HG03097 (cell line): Measurements from ENCODE around the gene ZNF320.
"Not testable (repeated sequence)": the region's sequence is repeated elsewhere in the genome, so short reads cannot be mapped to it uniquely, and the experiment has no call there.

Source experiments
- ATAC-seq: cut with Tn5 transposase; IDR thresholded peaks from one replicate; pipeline ENCODE4 v1.9.1; 2021; ENCODE audit not compliant: unreplicated experiment, low FRiP score

The ZNF320 gene

DNA sequence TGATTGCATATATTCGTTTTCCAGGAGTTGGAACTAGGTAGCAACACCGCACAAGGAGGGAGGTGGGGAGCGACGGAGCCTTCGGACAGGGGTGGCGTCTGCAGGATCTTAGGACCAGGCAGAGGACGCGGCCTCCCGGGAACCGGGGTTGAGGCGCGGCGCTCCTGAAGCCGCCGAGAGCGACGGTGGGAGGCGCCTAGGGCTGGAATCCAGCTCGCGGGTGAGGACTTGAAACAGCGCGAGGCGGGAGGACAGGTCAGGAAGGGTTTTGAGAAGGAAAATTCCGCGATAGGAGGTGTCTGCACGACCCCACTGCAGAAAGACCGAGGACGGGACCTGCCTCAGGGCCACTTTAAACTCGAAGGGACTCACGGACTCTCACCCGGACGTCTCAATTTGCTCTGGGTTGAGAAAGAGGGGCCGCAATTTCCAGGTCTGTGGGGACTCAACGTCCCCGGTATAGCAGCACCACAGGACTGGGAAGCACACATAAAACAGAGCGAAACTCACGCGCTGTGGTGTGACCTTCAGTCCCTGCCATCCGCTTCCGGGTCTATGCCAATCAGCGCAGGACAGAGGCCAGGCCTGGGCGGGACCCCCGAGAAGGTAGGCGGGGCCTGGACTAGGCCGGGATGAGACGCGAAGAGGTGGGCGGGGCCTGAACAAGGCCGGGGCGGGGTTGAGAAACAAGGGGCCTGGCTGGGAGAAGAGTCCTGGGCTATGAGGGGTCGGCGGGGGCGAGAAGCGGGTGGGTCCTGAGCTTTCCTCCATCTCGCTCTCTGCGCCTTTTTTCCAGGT lies at the start of gene ZNF320:
Gene ZNF320, minus strand, starts transcription at position 498 of the 798 bp plus-strand sequence. CDS start 7,380 bp downstream, outside the sequence.
- peak; percentile 98 for ATAC-seq

DNA sequence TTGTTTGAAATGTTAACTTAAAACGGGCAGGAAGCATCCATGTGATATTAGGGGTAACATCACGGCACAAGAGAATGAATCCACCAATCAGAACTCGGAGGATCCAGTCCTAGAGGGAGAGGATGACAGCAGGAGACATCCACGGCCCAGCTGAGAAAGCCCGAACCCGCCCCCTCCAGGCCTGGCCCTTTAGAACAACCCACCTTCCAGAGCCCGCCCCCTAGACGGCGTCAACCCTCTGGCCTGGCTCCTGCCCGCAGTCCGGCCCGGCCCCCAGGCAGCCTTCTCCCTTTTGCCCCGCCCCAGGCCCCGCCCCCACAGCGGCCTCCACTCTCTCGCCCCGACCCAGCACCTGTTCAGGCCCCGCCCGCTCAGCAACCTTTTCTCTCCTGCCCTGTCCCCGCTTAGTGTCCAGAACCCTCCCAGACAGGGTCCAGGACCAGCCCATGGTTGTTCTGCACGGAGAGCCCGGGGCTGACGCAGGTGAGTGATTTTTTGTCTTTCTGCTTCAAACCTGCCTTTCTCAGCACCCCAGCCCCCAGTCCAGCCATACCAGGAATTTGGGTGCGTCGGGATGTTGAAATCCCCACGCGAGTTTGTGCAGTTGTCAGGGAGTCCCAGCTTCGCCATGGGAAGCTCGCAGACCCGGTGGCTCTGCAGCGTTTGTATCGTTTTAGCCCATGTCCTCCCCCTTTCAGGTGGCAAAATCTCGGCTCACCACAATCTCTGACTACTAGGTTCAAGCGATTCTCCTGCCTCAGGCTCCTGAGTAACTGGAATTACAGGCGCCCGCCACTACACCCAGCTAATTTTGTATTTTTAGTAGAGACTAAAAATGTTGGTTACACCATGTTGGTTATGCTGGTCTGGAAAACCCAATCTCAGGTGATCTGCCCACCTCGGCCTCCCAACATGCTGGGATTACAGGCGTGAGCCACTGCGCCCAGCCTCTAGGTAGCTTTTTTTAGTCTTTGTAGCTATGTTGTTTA lies 49.2 kb upstream of the ZNF320 start:
- no peak for ATAC-seq

DNA sequence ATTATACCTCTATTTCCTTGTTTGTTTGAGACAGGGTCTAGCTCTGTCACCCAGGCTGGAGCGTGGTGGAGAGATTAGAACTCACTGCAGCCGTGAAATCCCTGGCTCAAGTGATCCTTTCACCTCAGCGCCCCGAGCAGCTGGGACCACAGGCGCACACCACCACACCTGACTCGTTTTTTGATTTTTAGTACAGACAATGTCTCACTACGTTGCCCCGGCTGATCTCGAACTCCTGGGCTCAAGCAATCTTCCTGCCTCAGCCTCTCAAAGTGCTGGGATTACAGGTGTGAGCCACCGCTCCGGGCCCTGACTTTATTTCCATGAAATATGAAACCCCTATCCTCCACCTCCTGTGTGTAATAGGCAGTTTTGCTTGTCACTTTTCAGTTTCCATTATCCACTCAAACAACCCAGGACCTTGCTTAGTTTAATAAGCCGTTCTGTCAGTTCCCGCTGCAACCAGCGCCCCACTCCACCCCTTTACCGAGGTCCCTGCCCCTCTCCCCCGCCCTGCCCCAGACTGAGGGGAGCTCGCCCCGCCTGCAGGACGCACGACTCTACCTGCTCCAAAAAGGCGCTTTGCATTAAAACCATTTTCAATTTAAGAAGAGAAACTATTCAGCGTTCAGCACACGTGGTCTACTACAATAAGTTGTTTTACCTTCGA lies 48.4 kb upstream of the ZNF320 start:
- ATAC-seq = no peak

DNA sequence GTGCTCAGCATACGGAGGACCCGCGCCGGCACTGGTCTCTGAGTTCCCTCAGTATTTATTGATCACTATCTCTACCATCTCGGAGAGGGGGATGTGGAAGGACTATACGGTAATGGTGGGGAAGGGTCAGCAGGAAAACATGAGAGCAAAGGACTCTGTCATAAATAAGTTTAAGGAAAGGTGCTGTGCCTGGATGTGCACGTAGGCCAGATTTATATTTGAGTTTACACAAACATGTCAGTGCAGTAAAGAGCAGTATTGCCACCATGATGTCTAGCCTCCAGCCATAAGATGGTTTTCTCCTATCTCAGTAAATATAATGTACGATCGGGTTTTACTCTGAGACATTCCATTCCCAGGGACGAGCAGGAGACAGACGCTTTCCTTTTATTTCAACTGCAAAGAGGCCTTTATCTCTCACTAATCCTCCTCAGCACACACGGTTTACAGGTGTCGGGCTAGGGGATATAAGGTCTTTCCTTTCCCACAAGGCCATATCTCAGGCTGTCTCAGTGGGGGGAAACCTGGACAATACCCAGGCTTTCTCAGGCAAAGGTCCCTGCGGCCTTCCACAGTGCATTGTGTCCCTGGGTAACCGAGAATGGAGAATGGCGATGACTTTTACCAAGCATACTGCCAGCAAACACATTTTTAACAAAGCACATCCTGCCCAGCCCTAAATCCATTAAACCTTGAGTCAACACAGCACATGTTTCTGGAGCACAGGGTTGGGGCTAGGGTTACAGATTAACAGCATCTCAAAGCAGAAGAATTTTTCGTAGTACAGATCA lies 47.5 kb upstream of the ZNF320 start:
- not testable (repeated sequence) for ATAC-seq

DNA sequence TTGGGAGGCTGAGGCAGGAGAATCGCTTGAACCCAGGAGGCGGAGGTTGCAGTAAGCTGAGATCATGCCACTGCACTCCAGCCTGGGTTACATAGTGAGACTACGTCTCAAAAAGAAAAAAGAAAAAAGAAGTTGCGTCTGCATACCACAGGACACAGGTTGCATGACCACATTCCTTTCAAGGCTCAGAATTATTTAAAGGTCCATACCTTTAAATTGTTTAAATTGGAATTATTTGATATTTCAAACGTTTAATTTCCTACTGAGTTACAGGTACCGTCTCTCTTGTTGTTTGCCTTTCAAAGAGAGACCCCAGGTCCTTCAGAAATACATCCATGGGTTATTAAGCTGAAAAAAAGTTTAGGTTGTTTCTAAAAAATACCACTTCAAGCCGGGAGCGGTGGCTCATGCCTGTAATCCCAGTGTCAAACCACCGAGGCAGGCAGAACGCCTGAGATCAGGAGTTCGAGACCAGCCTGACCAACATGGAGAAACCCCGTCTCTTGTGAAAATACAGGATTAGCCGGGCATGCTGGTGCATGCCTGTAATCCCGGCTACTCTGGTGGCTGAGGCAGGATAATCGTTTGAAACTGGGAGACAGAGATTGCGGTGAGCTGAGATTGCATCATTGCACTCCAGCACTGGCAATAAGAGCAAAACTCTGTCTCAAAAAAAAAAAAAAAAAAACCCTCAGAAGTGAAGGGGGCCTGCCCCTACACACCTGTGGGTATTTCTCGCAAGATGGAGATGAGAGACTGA lies 46.6 kb upstream of the ZNF320 start:
- ATAC-seq = no peak

DNA sequence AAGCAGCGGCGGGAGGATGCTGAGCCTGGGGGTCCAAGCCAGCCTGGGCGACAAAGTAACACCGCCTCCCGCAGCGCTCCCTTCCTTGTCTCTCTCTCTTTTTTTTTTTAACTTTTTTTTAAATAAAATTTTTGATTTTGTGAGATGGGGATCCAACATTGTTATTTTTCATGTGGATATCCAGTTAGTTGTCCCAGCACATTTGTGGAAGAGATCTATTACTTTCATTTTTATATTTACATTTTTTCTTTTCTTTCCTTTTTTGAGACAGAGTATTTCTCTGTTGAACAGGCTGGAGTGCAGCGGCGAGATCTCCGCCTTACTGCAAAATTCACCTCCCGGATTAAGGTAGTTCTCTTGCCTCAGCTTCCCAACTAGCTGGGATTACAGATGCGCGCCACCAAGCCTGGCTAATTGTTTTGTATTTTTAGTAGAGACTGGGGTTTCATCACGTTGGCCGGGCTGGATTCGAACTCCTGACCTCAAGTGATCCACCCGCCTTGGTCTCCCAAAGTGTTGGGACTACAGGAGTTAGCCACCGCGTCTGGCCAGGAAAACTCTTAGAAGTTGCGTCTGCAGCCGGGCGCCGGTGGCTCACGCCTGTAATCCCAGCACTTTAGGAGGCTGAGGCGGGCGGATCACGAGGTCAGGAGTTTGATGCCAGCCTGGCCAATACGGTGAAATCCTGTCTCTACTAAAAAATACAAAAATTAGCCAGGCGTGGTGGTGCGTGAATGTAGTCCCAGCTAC lies 45.9 kb upstream of the ZNF320 start:
- ATAC-seq = no peak

DNA sequence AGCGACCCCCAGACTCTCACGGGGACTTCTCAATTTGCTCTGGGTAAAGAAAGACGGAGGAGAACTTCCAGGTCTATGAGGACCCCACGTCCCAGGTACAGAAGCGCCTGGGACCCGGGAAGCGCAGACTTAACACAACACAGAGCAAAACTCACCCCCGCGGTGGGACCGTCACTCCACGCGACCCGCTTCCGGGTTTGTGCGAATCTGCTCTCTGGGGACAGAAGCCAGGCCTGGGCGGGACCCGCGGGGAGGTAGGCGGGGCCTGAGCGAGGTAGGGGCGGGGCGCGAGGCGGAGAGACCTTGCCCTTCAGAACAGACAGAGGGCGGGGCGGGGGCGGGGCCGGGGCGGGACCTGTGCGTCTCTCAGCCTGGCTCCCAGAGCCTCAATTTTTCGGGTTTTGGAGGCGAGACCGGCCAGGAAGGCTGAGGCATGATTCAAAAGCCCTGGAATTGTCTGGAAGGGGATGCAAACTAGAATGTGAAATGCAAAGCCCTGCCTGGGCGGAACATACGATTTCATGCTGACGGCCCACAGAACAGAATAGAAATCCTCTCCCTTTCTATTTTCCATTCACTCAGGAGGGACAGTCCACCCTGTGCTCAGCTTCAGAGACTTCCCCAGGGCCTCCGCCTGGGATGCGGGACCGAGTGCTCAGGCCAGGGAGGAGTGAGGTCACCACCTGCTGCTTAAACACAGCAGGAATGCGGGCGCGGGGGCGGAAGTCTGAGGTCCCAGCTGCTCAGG lies 45.1 kb upstream of the ZNF320 start:
- peak; percentile 93 for ATAC-seq

DNA sequence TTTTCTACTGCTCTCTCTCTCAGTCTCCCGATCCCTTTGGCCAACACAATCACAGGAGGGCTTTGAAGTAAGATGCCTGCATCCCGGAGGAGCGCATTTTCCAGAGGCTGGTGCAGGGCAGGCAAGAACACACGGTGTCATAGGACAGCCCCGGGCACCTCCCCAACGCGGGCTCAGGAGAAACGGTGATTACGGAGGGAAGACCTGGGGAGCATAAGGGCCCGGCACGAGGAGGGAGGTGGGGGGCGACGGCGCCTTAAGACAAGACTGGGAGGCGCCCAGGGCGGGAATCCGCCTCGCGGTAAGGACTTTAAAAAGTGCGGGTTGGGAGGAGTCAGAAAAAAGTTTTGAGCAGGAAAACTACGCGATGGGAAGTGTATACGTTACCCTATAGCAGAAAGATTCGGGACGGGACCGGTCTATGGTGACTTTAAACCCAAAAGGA lies 44.5 kb upstream of the ZNF320 start:
- ATAC-seq = peak; percentile 28

DNA sequence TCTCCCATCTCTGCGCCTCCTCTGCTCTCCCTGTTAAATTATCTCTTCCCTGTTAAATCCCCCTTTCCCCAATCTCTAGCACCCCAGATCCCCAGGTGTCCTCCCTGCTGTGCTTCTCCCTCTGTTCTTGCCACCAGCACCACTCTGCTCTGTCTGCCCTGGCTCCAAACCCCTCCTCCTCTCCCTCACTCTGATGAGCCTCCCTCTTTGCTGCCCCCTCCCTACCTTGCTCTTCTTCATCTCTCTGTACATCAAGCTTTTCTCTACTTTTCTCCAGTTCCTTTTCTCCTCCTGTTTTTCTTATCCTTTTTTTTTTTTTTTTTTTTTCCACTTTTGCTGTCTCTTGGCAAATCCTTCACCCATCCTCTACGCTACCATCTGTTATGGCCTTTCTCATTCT lies 44.1 kb upstream of the ZNF320 start:
- not testable (repeated sequence) for ATAC-seq

DNA sequence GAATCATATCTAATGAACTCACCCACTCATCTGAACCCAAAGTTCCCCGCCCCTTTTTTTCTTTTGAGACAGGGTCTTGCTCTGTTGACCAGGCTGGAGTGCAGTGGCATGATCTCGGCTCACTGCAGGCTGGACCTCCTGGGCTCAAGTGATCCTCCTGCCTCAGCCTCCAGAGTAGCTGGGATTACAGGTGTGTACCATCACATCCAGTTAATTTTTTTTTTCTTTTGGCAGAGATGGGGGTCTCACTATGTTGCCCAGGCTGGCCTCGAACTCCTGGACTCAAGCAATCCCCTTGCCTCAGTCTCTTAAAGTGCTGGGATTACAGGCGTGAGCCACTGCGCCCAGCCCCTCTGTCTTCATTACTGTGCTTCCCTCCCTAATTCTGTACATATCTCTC lies 43.5 kb upstream of the ZNF320 start:
- not testable (repeated sequence) for ATAC-seq

DNA sequence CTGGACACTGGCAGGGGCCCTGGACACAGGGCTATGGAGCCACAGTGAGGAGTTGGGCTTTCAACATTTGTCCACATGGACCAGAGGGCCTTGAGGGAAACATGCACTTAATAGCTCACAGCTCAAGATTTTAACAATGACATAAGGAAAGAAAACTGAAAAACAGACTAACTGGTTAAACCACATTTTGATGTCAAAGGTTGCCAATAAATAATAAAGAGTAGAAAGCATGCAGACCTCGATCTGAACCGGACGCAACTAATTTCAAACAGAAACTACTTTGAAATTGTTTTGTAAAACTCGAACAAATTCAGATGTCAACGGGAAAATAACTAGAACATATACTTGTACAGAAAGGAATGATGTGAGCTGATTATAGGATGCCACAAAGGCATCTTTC lies 41.3 kb upstream of the ZNF320 start:
- no peak for ATAC-seq

DNA sequence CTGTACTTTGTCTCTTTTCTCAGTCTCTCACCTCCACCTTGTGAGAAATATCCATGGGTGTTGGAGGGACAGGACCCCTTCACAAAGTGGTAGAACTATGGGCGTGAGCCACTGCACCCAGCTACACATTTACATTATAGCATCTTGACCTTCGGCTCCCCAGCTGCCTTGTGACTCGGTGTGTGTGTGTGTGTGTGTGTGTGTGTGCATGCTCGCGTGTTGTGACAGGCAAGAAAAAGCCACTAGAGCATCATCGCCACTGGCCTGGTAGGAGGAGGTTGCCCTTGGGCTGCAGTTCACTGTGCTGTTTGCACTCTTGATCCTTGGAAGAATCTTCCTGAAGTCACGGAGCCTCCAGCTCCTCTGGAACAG lies 39.5 kb upstream of the ZNF320 start:
- ATAC-seq = no peak

DNA sequence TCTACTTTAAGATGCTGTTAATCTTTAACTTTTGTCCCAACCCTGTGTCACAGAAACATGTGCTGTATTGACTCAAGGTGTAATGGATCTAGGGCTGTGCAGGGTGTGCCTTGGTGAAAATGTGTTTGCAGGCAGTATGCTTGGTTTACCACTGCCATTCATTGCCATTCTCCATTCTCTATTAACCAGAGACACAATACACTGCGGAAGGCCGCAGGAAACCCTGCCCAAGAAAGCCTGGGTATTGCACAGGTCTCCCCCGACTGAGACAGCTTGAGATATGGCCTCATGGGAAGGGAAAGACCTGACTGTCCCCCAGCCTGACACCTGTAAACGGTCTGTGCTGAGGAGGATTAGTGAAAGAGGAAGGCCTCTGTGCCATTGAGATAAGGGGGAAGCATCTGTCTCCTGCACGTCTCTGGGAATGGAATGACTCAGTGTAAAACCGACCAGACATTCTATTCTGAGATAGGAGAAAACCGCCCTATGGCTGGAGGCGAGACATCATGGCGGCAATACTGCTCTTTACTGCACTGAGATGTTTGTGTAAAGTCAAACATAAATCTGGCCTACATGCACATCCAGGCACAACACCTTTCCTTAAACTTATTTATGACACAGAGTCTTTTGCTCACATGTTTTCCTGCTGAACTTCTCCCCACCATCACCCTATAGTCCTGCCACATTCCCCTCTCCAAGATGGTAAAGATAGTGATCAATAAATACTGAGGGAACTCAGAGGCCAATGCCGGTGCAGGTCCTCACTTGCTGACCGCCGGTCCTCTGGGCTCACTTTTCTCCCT lies 38.9 kb upstream of the ZNF320 start:
- ATAC-seq = no peak

DNA sequence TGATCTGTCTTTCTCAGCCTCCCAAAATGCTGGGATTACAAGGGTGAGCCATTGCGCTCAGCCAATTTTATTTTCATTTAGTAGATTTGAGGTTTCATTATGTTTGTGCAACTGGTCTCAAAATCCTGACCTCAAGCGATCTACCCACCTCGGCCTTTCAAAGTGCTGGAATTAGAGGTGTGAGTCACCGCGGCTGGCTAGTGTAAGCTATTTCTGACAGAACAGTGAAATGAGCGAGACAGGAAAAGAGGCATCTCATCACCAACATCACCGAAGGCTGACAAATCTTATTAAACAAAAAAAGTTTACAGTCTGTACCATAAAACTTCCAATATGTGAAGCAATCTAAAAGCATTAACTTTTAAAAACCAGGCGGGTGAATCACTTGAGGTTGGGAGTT lies 38.0 kb upstream of the ZNF320 start:
- no peak for ATAC-seq

DNA sequence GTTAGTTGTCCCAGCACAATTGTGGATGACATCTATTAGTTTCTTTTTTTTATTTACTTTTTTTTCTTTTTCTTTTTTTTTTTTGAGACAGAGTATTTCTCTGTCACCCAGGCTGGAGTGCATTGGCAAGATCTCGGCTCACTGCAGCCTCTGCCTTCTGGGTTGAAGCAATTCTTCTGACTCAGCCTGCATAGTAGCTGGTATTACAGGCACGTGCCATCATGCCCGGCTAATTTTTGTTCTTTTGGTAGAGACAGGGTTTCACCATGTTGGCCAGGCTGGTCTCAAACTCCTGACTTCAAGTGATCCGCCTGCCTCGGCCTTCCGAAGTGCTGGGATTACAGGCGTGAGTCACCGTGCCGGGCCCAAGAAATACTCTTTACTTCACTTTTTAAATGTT lies 27.2 kb upstream of the ZNF320 start:
- ATAC-seq = not testable (repeated sequence)

DNA sequence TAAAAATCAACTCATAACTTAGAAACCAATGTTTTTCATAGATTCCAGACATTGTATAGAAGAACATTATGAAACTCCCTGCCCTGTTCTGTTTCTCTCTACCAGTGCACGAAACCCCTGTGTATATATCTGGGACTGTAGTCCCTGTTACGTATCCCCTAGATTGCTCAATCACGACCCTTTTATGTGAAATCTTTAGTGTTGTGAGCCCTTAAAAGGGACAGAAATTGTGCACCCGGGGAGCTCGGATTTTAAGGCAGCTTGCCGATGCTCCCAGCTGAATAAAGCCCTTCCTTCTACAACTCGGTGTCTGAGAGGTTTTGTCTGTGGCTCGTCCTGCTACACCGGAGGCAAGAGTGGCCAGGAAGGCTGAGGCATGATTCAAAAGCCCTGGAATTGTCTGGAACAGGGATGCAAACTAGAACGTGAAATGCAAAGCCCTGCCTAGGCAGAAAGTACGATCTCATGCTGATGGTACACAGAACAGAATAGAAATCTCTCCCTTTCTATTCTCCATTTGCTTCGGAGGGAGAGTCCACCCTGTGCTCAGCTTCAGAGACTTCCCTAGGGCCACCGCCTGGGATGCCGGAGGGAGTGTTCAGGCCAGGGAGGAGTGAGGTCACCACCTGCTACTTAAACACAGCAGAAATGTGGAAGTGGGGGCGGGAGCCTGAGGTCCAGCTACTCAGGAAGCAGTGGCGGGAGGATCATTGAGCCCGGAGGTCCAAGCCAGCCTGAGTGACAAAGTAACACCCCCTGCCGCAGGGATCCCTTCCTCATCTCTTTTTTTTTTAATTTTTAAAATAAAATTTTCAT lies 26.6 kb upstream of the ZNF320 start:
- ATAC-seq = no peak
